ENCODE data around the gene PBRM1. TPM values are rescaled to one million over a fixed set of nuclear protein-coding genes. Genes with fewer than 3 reads are reported as not detected.
A peak's percentile ranks its signal among the peaks of the same experiment; 100 is the strongest.

The PBRM1 gene
- total RNA-seq, 4 donors from 2014 or later, result 60.3 to 335 (median 134) TPM

DNA sequence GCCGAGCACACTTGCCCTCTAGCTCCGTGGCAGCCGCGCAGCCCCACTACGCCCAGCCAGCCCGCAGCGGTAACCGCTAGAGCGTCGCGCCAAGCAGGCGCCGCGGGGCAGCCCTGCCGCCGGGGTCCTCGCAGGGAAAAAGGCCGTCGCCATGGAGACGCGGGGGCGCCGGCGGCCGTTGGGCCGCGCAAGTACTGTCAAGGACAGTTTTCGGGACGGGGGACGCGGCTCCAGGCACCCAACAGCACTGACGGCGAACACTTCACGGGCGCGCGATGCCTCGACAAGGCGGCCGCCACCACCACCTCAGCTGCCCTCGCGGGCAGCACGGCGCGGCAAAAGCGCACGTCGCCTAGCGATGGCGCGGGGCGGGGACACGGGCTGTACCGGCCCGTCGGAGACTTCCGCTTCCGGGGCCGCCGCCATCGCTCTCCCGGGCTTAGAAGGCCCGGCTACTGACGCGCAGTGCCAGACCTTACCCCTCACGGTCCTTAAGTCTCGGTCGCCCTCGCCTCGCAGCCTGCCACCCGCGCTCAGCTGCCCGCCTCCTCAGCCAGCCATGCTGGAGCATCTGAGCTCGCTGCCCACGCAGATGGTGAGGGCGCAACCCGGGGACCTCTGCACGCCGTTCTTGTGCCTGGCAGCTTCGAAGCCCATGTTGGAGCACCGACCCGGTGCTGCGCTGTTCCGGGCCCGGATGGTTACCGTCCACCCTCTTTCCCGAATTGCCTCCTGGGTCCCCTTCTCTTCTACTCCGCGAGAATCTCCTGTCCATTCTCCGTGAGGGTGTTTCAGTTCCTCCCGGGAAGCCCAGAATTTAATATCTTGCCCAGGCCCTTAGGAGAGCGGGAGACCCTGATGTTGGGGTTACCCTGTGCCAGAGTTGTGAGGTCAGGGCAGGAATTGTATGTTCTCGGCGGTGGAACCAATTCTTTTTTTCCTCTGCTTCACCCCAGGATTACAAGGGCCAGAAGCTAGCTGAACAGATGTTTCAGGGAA, 20.3 kb upstream of the PBRM1 start, which contains the start of the genes GLT8D1 and SPCS1:
Gene GLT8D1 (minus strand): TSS at position 104 of the 999 bp plus-strand sequence. CDS start 5,331 bp downstream, outside the sequence.
Gene SPCS1 (plus strand): TSS at position 419 of the 999 bp plus-strand sequence. CDS start 141 bp downstream, at position 560.
- Histone ChIP-seq H3K4me1 (peaks cover 12 to 34% (median 28%) of the 10 kb centered on the region in 4 donors), H3K27me3 (no peaks in the 10 kb centered on the region), H3K27ac (peak within 1 kb of the TSS; percentile 84 to 95 (median 94)), H3K36me3 (peaks cover 0 to 8% (median 0%) of the 10 kb centered on the region in 4 donors), H3K9me3 (no peaks in the 10 kb centered on the region), H3K4me3 (peak within 1 kb of the TSS; percentile 66 to 91 (median 78))
- DNase-seq, result peak; percentile 86
- 0% methylated on average over 39 of the region's 94 CpGs; no CpG with 5 or more reads in 1 of the 2 donors for WGBS, 2 donors (ENCODE audit: low coverage in 1 of 2)
- in situ Hi-C loops (cut with MboI; ENCODE audit: low pct_ligation_motif_present in 1 of 4, low pct_unique_long_range_greater_than_20kb in 1 of 4, low sequenced_read_pairs in 3 of 4), result no loop called here
- TF ChIP-seq POLR2AphosphoS5 (IDR thresholded peaks at IDR 0.05) (peak; percentile 76 to 84 (median 83)), POLR2A (IDR thresholded peaks at IDR 0.05) (peak; percentile 71)
- TF ChIP-seq, protein P1, sequence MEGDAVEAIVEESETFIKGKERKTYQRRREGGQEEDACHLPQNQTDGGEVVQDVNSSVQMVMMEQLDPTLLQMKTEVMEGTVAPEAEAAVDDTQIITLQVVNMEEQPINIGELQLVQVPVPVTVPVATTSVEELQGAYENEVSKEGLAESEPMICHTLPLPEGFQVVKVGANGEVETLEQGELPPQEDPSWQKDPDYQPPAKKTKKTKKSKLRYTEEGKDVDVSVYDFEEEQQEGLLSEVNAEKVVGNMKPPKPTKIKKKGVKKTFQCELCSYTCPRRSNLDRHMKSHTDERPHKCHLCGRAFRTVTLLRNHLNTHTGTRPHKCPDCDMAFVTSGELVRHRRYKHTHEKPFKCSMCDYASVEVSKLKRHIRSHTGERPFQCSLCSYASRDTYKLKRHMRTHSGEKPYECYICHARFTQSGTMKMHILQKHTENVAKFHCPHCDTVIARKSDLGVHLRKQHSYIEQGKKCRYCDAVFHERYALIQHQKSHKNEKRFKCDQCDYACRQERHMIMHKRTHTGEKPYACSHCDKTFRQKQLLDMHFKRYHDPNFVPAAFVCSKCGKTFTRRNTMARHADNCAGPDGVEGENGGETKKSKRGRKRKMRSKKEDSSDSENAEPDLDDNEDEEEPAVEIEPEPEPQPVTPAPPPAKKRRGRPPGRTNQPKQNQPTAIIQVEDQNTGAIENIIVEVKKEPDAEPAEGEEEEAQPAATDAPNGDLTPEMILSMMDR (IDR thresholded peaks at IDR 0.05), result no peak
- intact Hi-C loops (cut with DNase I; ENCODE audit: low total_unique reads), result no loop called here

DNA sequence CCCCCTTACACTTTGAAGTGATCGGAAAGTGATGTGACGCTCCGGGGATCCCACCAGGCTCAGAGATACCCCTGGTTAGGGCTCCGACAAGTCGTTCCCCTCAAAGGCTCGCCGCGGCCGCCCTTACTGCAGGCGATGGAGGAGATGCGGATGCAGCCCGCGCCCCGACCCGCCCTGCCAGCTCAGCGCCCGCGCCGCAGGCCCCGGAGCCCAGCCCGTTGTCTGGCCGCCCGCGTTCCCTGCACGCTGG, 19.6 kb upstream of the PBRM1 start:
- H3K4me3 ChIP-seq, result peak overlapping the region; percentile 66 to 91 (median 78)
- 1% methylated on average over 17 of the region's 25 CpGs; no CpG with 5 or more reads in 1 of the 2 donors for WGBS, 2 donors (ENCODE audit: low coverage in 1 of 2)
- H3K4me1 ChIP-seq, result peaks cover 12 to 34% (median 28%) of the 10 kb centered on the region in 4 donors
- no peak for DNase-seq
- H3K36me3 ChIP-seq, result peaks cover 0 to 8% (median 0%) of the 10 kb centered on the region in 4 donors
- H3K27me3 ChIP-seq, result no peaks in the 10 kb centered on the region
- intact Hi-C loops (cut with DNase I; ENCODE audit: low total_unique reads) (no loop called here), in situ Hi-C loops (cut with MboI; ENCODE audit: low pct_ligation_motif_present in 1 of 4, low pct_unique_long_range_greater_than_20kb in 1 of 4, low sequenced_read_pairs in 3 of 4) (no loop called here)
- TF ChIP-seq, protein P1 (IDR thresholded peaks at IDR 0.05), result no peak
- TF ChIP-seq EP300 (IDR thresholded peaks at IDR 0.05; ENCODE audit: low read depth), result no peak
- TF ChIP-seq POLR2A (IDR thresholded peaks at IDR 0.05), result no peak
- TF ChIP-seq POLR2AphosphoS5 (IDR thresholded peaks at IDR 0.05), result no peak
- H3K9me3 ChIP-seq, result no peaks in the 10 kb centered on the region
- H3K27ac ChIP-seq, result peak overlapping the region; percentile 84 to 95 (median 94)

DNA sequence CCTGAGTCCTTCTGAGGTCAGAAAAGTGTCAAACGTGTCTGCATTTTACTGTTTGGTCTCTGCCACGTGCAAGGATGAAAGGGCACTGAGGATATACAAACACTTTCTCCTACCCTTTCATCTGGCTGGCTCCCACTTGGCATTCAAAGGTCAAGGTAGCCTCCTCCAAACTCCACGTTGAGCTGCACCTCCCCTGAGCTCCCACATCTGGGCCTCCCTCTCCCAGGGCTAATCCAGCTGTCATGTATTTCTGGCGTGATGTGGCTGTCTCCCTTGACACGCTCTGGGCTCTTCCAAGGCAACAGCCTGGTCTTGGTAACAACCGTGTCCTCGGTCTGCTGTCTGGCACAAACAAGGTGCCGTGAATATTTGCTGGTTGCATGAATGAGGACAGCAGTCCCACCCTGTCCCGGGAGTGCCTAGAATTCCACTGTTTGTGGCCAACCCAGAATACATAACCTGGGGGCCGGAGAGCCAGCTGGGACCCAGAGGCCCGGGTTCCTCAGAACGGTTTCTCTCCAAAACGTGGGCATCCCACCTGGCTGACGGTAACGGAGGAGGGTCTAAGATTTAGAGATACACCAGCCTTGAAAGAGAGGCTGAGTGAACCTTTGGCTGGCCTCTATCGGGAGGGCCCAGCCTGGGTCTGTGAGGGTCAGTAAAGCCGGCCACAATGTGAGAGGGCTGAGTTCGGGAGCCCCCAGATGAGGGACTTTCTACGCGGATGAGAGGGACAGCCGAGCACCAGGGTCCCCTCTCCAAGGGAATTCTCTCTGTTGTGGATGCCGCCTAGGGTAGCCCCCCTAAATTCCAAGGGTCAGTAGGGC, 19.1 kb upstream of the PBRM1 start:
- H3K9me3 ChIP-seq, result no peaks in the 10 kb centered on the region
- H3K27ac ChIP-seq, result peak overlapping the region; percentile 84 to 95 (median 94)
- WGBS, 2 donors (ENCODE audit: low coverage in 1 of 2), result 0 to 1% methylated on average over 2 to 21 of the region's 22 CpGs
- TF ChIP-seq POLR2A (IDR thresholded peaks at IDR 0.05) (no peak), POLR2AphosphoS5 (IDR thresholded peaks at IDR 0.05) (no peak), EP300 (IDR thresholded peaks at IDR 0.05; ENCODE audit: low read depth) (no peak)
- TF ChIP-seq, protein P1 (IDR thresholded peaks at IDR 0.05), result no peak
- peaks cover 0 to 8% (median 0%) of the 10 kb centered on the region in 4 donors for H3K36me3 ChIP-seq
- peaks cover 12 to 34% (median 28%) of the 10 kb centered on the region in 4 donors for H3K4me1 ChIP-seq
- intact Hi-C loops (cut with DNase I; ENCODE audit: low total_unique reads), result no loop called here
- peak overlapping the region; percentile 66 to 91 (median 78) for H3K4me3 ChIP-seq
- DNase-seq, result no peak
- in situ Hi-C loops (cut with MboI; ENCODE audit: low pct_ligation_motif_present in 1 of 4, low pct_unique_long_range_greater_than_20kb in 1 of 4, low sequenced_read_pairs in 3 of 4), result no loop called here
- H3K27me3 ChIP-seq, result no peaks in the 10 kb centered on the region
